ENCODE results near the gene NCKAP5. TPM values are rescaled to one million over a fixed set of nuclear protein-coding genes. Genes with fewer than 3 reads are reported as not detected.
A peak's percentile ranks its signal among the peaks of the same experiment; 100 is the strongest.

NCKAP5 gene
- total and polyA plus RNA-seq, 2 of the 13 experiments (the other 11 are each of a cell fraction or from before 2014, with no cell fraction given) = 0.01 TPM; not detected in 1

DNA sequence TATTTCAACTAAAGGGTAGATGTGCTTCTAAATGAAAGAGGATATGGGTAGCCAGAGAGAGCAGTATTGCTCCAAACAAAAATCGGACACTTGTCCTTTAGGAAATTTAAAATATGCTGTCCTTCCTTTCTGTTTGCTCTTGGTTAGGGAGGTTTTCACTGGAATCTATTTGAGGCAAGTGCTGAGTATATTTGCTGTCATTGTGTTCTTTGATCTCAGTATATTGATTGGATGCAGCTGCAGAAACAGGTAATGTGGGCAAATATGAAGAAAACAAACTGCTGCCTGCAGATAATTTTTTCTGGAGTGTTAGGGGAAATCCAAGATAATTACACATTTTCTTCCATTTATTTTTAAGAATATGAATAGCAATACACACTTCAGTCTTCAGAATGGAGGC is 410.2 kb downstream of the NCKAP5 start (continued):
- TF ChIP-seq ZNF605 (CRISPR knock-in tag; IDR thresholded peaks at IDR 0.05) (no peak), ZSCAN29 (CRISPR knock-in tag; conservative IDR thresholded peaks at IDR 0.05) (no peak), CREB1 (IDR thresholded peaks at IDR 0.05) (no peak), CREB1 (CRISPR knock-in tag; IDR thresholded peaks at IDR 0.05) (peak; percentile 54; the same call in 1 of the 2 replicates), ZNF317 (CRISPR knock-in tag; IDR thresholded peaks at IDR 0.05) (peak; percentile 96), SCMH1 (CRISPR knock-in tag; IDR thresholded peaks at IDR 0.05; ENCODE audit: borderline replicate concordance) (no peak), ZNF136 (CRISPR knock-in tag; IDR thresholded peaks at IDR 0.05; ENCODE audit: low read depth) (no peak), ZNF260 (CRISPR knock-in tag; IDR thresholded peaks at IDR 0.05; ENCODE audit: borderline replicate concordance, low read depth) (no peak), SAP130 (CRISPR knock-in tag; IDR thresholded peaks at IDR 0.05; ENCODE audit: low read depth) (no peak), HDAC1 (CRISPR knock-in tag; IDR thresholded peaks at IDR 0.05) (peak; percentile 44), IRX3 (CRISPR knock-in tag; IDR thresholded peaks at IDR 0.05; ENCODE audit: borderline replicate concordance, low read depth) (no peak), SNAI1 (CRISPR knock-in tag; IDR thresholded peaks at IDR 0.05; ENCODE audit: borderline replicate concordance) (no peak), ZBTB7A (CRISPR knock-in tag; IDR thresholded peaks at IDR 0.05) (no peak), BCL6 (CRISPR knock-in tag; IDR thresholded peaks at IDR 0.05) (0 out of 2 replicates have a peak, but pooled peaks have one; percentile 61), NFIC (IDR thresholded peaks at IDR 0.05; ENCODE audit: low read length) (peak; percentile 37; the same call in 1 of the 2 replicates), SOX13 (IDR thresholded peaks at IDR 0.05) (no peak), SOX13 (CRISPR knock-in tag; conservative IDR thresholded peaks at IDR 0.05 in 1 of 2, IDR thresholded peaks at IDR 0.05 in 1 of 2) (peak in 1 of 2 experiments; percentile 46; a peak in 1 of 4 replicates), STAT5B (CRISPR knock-in tag; IDR thresholded peaks at IDR 0.05) (no peak), CHD4 (IDR thresholded peaks at IDR 0.05; ENCODE audit: borderline replicate concordance, low read length) (no peak), AGO1 (IDR thresholded peaks at IDR 0.05; ENCODE audit: low read depth, low read length, poor library complexity, severe bottlenecking) (no peak)
- TF ChIP-seq, protein P1, sequence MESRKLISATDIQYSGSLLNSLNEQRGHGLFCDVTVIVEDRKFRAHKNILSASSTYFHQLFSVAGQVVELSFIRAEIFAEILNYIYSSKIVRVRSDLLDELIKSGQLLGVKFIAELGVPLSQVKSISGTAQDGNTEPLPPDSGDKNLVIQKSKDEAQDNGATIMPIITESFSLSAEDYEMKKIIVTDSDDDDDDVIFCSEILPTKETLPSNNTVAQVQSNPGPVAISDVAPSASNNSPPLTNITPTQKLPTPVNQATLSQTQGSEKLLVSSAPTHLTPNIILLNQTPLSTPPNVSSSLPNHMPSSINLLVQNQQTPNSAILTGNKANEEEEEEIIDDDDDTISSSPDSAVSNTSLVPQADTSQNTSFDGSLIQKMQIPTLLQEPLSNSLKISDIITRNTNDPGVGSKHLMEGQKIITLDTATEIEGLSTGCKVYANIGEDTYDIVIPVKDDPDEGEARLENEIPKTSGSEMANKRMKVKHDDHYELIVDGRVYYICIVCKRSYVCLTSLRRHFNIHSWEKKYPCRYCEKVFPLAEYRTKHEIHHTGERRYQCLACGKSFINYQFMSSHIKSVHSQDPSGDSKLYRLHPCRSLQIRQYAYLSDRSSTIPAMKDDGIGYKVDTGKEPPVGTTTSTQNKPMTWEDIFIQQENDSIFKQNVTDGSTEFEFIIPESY (CRISPR knock-in tag; IDR thresholded peaks at IDR 0.05) = no peak
- TF ChIP-seq, protein P2, sequence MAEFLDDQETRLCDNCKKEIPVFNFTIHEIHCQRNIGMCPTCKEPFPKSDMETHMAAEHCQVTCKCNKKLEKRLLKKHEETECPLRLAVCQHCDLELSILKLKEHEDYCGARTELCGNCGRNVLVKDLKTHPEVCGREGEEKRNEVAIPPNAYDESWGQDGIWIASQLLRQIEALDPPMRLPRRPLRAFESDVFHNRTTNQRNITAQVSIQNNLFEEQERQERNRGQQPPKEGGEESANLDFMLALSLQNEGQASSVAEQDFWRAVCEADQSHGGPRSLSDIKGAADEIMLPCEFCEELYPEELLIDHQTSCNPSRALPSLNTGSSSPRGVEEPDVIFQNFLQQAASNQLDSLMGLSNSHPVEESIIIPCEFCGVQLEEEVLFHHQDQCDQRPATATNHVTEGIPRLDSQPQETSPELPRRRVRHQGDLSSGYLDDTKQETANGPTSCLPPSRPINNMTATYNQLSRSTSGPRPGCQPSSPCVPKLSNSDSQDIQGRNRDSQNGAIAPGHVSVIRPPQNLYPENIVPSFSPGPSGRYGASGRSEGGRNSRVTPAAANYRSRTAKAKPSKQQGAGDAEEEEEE (CRISPR knock-in tag; IDR thresholded peaks at IDR 0.05; ENCODE audit: borderline replicate concordance) = no peak
- TF ChIP-seq, protein P3, sequence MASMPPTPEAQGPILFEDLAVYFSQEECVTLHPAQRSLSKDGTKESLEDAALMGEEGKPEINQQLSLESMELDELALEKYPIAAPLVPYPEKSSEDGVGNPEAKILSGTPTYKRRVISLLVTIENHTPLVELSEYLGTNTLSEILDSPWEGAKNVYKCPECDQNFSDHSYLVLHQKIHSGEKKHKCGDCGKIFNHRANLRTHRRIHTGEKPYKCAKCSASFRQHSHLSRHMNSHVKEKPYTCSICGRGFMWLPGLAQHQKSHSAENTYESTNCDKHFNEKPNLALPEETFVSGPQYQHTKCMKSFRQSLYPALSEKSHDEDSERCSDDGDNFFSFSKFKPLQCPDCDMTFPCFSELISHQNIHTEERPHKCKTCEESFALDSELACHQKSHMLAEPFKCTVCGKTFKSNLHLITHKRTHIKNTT (CRISPR knock-in tag; IDR thresholded peaks at IDR 0.05) = no peak
- TF ChIP-seq, protein P4, sequence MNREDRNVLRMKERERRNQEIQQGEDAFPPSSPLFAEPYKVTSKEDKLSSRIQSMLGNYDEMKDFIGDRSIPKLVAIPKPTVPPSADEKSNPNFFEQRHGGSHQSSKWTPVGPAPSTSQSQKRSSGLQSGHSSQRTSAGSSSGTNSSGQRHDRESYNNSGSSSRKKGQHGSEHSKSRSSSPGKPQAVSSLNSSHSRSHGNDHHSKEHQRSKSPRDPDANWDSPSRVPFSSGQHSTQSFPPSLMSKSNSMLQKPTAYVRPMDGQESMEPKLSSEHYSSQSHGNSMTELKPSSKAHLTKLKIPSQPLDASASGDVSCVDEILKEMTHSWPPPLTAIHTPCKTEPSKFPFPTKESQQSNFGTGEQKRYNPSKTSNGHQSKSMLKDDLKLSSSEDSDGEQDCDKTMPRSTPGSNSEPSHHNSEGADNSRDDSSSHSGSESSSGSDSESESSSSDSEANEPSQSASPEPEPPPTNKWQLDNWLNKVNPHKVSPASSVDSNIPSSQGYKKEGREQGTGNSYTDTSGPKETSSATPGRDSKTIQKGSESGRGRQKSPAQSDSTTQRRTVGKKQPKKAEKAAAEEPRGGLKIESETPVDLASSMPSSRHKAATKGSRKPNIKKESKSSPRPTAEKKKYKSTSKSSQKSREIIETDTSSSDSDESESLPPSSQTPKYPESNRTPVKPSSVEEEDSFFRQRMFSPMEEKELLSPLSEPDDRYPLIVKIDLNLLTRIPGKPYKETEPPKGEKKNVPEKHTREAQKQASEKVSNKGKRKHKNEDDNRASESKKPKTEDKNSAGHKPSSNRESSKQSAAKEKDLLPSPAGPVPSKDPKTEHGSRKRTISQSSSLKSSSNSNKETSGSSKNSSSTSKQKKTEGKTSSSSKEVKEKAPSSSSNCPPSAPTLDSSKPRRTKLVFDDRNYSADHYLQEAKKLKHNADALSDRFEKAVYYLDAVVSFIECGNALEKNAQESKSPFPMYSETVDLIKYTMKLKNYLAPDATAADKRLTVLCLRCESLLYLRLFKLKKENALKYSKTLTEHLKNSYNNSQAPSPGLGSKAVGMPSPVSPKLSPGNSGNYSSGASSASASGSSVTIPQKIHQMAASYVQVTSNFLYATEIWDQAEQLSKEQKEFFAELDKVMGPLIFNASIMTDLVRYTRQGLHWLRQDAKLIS (CRISPR knock-in tag; IDR thresholded peaks at IDR 0.05) = no peak

Measured in HepG2 (cell line).